Ishikawa (cell line): ENCODE measurements around the gene FBRSL1.

ENCODE experiments used
- CEBPB ChIP-seq: IDR thresholded peaks from 2 replicates; pipeline ENCODE4 v1.6.1; 2012
- CREB1 ChIP-seq: IDR thresholded peaks from 2 replicates; pipeline ENCODE4 v1.6.1; 2012; ENCODE audit warnings: low read depth
- EGR1 ChIP-seq: IDR thresholded peaks from 2 replicates; pipeline ENCODE4 v1.6.1; 2012
- EP300 ChIP-seq: IDR thresholded peaks from 2 replicates; pipeline ENCODE4 v1.6.1; 2012; ENCODE audit warnings: borderline replicate concordance
- FOXM1 ChIP-seq: IDR thresholded peaks from 2 replicates; pipeline ENCODE4 v1.6.1; 2012; ENCODE audit warnings: low read depth, borderline replicate concordance
- RAD21 ChIP-seq: IDR thresholded peaks from 2 replicates; pipeline ENCODE4 v1.6.1; 2012; ENCODE audit warnings: low read depth
- TAF1 ChIP-seq: IDR thresholded peaks from 2 replicates; pipeline ENCODE4 v1.6.1; 2012; ENCODE audit warnings: low read depth, mild to moderate bottlenecking
- TCF12 ChIP-seq: IDR thresholded peaks from 2 replicates; pipeline ENCODE4 v1.6.1; 2012; ENCODE audit warnings: low read depth
- YY1 ChIP-seq: IDR thresholded peaks from 2 replicates; pipeline ENCODE4 v1.6.1; 2012; ENCODE audit warnings: low read depth
- ZBTB7A ChIP-seq: IDR thresholded peaks from 2 replicates; pipeline ENCODE4 v1.6.1; 2012; ENCODE audit warnings: low read depth
- TF ChIP-seq, protein P1 (sequence below): IDR thresholded peaks from 2 replicates; pipeline ENCODE4 v1.6.1; 2012
- TF ChIP-seq, protein P2 (sequence below): IDR thresholded peaks from 2 replicates; pipeline ENCODE4 v1.6.1; 2012
- TF ChIP-seq, protein P3 (sequence below): IDR thresholded peaks from 2 replicates; pipeline ENCODE4 v1.6.1; 2012; ENCODE audit warnings: low read depth, mild to moderate bottlenecking

Gene FBRSL1

DNA sequence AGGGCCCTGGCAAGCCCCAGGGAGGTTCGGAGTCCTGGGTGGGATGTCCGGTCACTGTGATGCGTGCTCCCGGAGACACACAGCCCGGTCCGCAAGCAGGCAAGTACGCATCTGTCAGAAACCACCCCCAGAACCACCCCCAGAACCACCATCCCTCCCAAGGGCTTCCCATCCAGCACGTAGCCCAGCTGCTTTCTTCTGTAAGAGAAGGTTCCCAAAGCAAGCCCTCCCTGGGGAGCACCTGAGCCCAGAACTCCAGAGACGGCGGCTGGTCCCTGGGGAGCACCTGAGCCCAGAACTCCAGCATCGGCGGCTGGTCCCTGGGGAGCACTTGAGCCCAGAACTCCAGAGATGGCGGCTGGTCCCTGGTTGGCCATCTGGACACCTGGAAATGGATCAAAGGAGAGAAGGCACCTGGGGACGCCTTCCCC, 2.6 kb upstream of the FBRSL1 start:
- no peak for TF ChIP-seq TAF1
- no peak for TF ChIP-seq EGR1
- TF ChIP-seq EP300: no peak
- TF ChIP-seq, protein P1, sequence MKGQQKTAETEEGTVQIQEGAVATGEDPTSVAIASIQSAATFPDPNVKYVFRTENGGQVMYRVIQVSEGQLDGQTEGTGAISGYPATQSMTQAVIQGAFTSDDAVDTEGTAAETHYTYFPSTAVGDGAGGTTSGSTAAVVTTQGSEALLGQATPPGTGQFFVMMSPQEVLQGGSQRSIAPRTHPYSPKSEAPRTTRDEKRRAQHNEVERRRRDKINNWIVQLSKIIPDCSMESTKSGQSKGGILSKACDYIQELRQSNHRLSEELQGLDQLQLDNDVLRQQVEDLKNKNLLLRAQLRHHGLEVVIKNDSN: no peak

GRCh38 chr12:132488127-132489077, 1.5 kb upstream of the FBRSL1 start:
- TF ChIP-seq CEBPB: no peak
- TF ChIP-seq, protein P2, sequence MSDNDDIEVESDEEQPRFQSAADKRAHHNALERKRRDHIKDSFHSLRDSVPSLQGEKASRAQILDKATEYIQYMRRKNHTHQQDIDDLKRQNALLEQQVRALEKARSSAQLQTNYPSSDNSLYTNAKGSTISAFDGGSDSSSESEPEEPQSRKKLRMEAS: no peak
- TF ChIP-seq EP300: no peak
- TF ChIP-seq, protein P3, sequence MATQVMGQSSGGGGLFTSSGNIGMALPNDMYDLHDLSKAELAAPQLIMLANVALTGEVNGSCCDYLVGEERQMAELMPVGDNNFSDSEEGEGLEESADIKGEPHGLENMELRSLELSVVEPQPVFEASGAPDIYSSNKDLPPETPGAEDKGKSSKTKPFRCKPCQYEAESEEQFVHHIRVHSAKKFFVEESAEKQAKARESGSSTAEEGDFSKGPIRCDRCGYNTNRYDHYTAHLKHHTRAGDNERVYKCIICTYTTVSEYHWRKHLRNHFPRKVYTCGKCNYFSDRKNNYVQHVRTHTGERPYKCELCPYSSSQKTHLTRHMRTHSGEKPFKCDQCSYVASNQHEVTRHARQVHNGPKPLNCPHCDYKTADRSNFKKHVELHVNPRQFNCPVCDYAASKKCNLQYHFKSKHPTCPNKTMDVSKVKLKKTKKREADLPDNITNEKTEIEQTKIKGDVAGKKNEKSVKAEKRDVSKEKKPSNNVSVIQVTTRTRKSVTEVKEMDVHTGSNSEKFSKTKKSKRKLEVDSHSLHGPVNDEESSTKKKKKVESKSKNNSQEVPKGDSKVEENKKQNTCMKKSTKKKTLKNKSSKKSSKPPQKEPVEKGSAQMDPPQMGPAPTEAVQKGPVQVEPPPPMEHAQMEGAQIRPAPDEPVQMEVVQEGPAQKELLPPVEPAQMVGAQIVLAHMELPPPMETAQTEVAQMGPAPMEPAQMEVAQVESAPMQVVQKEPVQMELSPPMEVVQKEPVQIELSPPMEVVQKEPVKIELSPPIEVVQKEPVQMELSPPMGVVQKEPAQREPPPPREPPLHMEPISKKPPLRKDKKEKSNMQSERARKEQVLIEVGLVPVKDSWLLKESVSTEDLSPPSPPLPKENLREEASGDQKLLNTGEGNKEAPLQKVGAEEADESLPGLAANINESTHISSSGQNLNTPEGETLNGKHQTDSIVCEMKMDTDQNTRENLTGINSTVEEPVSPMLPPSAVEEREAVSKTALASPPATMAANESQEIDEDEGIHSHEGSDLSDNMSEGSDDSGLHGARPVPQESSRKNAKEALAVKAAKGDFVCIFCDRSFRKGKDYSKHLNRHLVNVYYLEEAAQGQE: no peak
- TF ChIP-seq FOXM1: no peak
- TF ChIP-seq TCF12: no peak

GRCh38 chr12:132489078-132489601, 811 bp upstream of the FBRSL1 start:
- TF ChIP-seq ZBTB7A: peak; percentile 91; the same call in 1 of the 2 replicates
- TF ChIP-seq, protein P2: peak; percentile 12; the same call in 1 of the 2 replicates
- TF ChIP-seq TCF12: no peak

GRCh38 chr12:132490422-132491137, 629 bp downstream of the FBRSL1 start:
- TF ChIP-seq YY1 (no peak), EP300 (no peak), ZBTB7A (no peak), FOXM1 (no peak), CEBPB (no peak)
- TF ChIP-seq, protein P2: peak; percentile 30; the same call in 1 of the 2 replicates
- TF ChIP-seq, protein P1: no peak

GRCh38 chr12:132491138-132491663, 1.2 kb downstream of the FBRSL1 start:
- TF ChIP-seq, protein P3: no peak
- TF ChIP-seq EGR1 (no peak), CREB1 (no peak), ZBTB7A (no peak), YY1 (no peak), RAD21 (no peak), FOXM1 (no peak), EP300 (no peak)
- TF ChIP-seq, protein P2: no peak
